Brain microvascular endothelial cell (primary cell): ENCODE data around the gene GALNT5.

Experiments used
- DNase-seq: peaks from one replicate; pipeline ENCODE4 v3.0.0-alpha.2; 2020
- H3K27ac ChIP-seq: fragments of 250-450 bp; sonication (Bioruptor Pico); 2 replicates; pipeline ENCODE4 v1.5.1; 2020; ENCODE audit warnings: mild to moderate bottlenecking, moderate library complexity
- H3K27me3 ChIP-seq: fragments of 250-450 bp; sonication (Bioruptor Pico); replicated peaks from 2 replicates; pipeline ENCODE4 v1.5.1; 2020; ENCODE audit warnings: mild to moderate bottlenecking
- H3K36me3 ChIP-seq: fragments of 250-450 bp; sonication (Bioruptor Pico); replicated peaks from 2 replicates; pipeline ENCODE4 v1.5.1; 2020; ENCODE audit warnings: mild to moderate bottlenecking
- H3K4me3 ChIP-seq: 2 replicates; pipeline ENCODE4 v1.5.1; 2011; ENCODE audit warnings: low read depth, mild to moderate bottlenecking, control low read depth, low read length, moderate library complexity
- CTCF ChIP-seq: IDR thresholded peaks from 2 replicates; pipeline ENCODE4 v1.5.1; 2011; ENCODE audit warnings: low read depth, mild to moderate bottlenecking, moderate library complexity, low read length, control low read depth, inconsistent platforms; ENCODE audit errors: missing control alignments
- in situ Hi-C: cut with HindIII; loops from 2 replicates; pipeline ENCODE4 v1.10.0; 2017; ENCODE audit warnings: low sequenced_read_pairs, low pct_ligation_motif_present

GALNT5 gene

DNA sequence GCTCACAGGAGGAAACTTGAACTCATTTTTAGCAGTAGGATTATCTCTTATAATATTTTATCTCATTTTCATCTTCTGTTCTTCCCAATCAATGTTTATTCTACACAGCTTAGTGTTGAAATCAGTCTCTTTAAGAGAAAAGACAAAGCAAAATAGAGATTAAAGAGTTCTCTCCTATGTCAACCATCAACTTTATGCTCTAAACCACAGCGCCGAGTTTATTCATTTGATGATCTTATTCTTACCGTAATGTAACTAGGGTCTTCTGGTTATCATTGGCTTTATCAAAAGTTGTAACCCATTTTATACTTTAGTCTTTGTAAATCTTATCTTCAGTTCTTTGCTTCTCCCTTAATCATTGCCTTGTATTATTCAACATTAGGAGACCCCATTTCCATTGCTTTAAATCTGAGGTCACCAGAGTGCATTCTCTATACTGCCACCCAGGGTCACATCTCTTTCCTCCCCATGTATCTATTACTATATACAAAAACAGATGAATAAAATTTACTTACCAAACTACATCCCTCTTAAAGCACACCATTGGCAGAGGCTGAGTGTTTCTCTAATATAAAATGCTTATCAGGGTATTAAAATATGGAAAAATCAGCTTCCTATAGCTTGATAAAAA lies 90.9 kb downstream of the GALNT5 start:
- H3K4me3 ChIP-seq, result no peak overlapping the region
- H3K27ac ChIP-seq, result no peak overlapping the region
- no peak for TF ChIP-seq CTCF
- no peaks in the 10 kb centered on the region for H3K36me3 ChIP-seq
- no peaks in the 10 kb centered on the region for H3K27me3 ChIP-seq
- DNase-seq, result no peak
- in situ Hi-C loops, result no loop called here

GRCh38 chr2:157349949-157350515 lies 92.5 kb downstream of the GALNT5 start:
- Histone ChIP-seq H3K27ac (no peak overlapping the region), H3K4me3 (no peak overlapping the region), H3K27me3 (no peaks in the 10 kb centered on the region), H3K36me3 (no peaks in the 10 kb centered on the region)
- TF ChIP-seq CTCF, result no peak
- in situ Hi-C loops, result no loop called here
- DNase-seq, result peak; percentile 29

- H3K27ac ChIP-seq, result no peak overlapping the region
- H3K27me3 ChIP-seq, result no peaks in the 10 kb centered on the region
- TF ChIP-seq CTCF, result no peak
- in situ Hi-C loops, result no loop called here
- H3K36me3 ChIP-seq, result no peaks in the 10 kb centered on the region
- no peak for DNase-seq
- no peak overlapping the region for H3K4me3 ChIP-seq
Measured at GRCh38 chr2:157355618-157356017, 98.1 kb downstream of the GALNT5 start.

GRCh38 chr2:157359628-157360027 lies 102.1 kb downstream of the GALNT5 start:
- H3K36me3 ChIP-seq, result no peaks in the 10 kb centered on the region
- no peak for TF ChIP-seq CTCF
- no peak overlapping the region for H3K27ac ChIP-seq
- in situ Hi-C loops, result no loop called here
- no peaks in the 10 kb centered on the region for H3K27me3 ChIP-seq
- DNase-seq, result no peak
- H3K4me3 ChIP-seq, result no peak overlapping the region

- Histone ChIP-seq H3K27ac (no peak overlapping the region), H3K27me3 (no peaks in the 10 kb centered on the region), H3K36me3 (no peaks in the 10 kb centered on the region), H3K4me3 (no peak overlapping the region)
- in situ Hi-C loops, result no loop called here
- no peak for TF ChIP-seq CTCF
- no peak for DNase-seq
Measured at GRCh38 chr2:157361526-157361925, 104.0 kb downstream of the GALNT5 start.

DNA sequence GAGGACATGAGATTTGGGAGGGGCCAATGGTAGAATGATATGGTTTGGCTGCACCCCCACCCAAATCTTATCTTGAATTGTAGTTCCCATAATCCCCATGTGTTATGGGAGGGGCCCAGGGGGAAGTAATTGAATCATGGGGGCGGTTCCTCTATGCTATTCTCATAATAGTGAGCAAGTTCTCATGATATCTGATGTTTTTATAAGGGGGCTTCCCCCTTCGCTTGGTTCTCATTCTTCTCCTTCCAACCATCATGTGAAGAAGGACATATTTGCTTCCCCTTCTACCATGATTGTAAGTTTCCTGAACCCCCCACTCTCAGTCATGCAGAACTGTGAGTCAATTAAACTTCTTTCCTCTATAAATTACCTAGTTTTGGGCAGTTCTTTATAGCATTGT lies 105.1 kb downstream of the GALNT5 start:
- no peaks in the 10 kb centered on the region for H3K27me3 ChIP-seq
- in situ Hi-C loops, result no loop called here
- no peak overlapping the region for H3K4me3 ChIP-seq
- no peak for TF ChIP-seq CTCF
- no peak for DNase-seq
- H3K36me3 ChIP-seq, result no peaks in the 10 kb centered on the region
- H3K27ac ChIP-seq, result no peak overlapping the region
